HepG2 (cell line): ENCODE data around the gene FAM20C. TPM values are rescaled to one million over a fixed set of nuclear protein-coding genes. Genes with fewer than 3 reads are reported as not detected.

Source experiments
- ATF1 ChIP-seq: IDR thresholded peaks from 2 replicates; pipeline ENCODE4 v1.6.1; 2016; ENCODE audit warnings: mild to moderate bottlenecking, control low read depth
- BORCS8-MEF2B ChIP-seq: sonication (generic); formaldehyde crosslinking; IDR thresholded peaks from 2 replicates; pipeline ENCODE4 v1.8.0; 2022; ENCODE audit warnings: mild to moderate bottlenecking, missing genetic modification reagents
- EP300 ChIP-seq, 3 experiments: sonication (generic) in 1 of 3; formaldehyde crosslinking in 1 of 3; IDR thresholded peaks; 2 replicates each; pipeline versions ENCODE4 v1.5.1 to v1.6.1; 2011 to 2020; ENCODE audit warnings: low read depth in 2 of 3, low read length in 2 of 3, borderline replicate concordance in 1 of 3, improper control_type of control experiment in 1 of 3, mild to moderate bottlenecking in 1 of 3, missing genetic modification reagents in 1 of 3, moderate library complexity in 1 of 3
- FOSL2 ChIP-seq: sonication (generic); formaldehyde crosslinking; IDR thresholded peaks from 2 replicates; pipeline ENCODE4 v1.4.0; 2020; ENCODE audit warnings: missing genetic modification reagents
- FOXA1 ChIP-seq, 2 experiments: fragments of 450-650 bp in 1 of 2; sonication (generic) in 1 of 2; formaldehyde crosslinking in 1 of 2; IDR thresholded peaks; 2 replicates each; pipeline versions ENCODE4 v1.4.0 to v1.6.1; 2016 to 2020; ENCODE audit warnings: missing genetic modification reagents in 1 of 2
- FOXA3 ChIP-seq: IDR thresholded peaks from 2 replicates; pipeline ENCODE4 v1.6.1; 2016; ENCODE audit warnings: missing genetic modification reagents, missing compliant biosample characterization
- FOXJ3 ChIP-seq: sonication (generic); formaldehyde crosslinking; IDR thresholded peaks from 2 replicates; pipeline ENCODE4 v1.4.0; 2020; ENCODE audit warnings: missing genetic modification reagents, mild to moderate bottlenecking, borderline replicate concordance
- FOXK1 ChIP-seq: sonication (generic); formaldehyde crosslinking; IDR thresholded peaks from 2 replicates; pipeline ENCODE4 v1.4.0; 2020; ENCODE audit warnings: low read depth, missing genetic modification reagents, borderline replicate concordance
- GATAD1 ChIP-seq: IDR thresholded peaks from 2 replicates; pipeline ENCODE4 v1.6.1; 2016; ENCODE audit warnings: missing genetic modification reagents, missing compliant biosample characterization
- GATAD2A ChIP-seq: IDR thresholded peaks from 2 replicates; pipeline ENCODE4 v1.6.1; 2016
- HNRNPK ChIP-seq: fragments of 200-400 bp; formaldehyde crosslinking; IDR thresholded peaks from 2 replicates; pipeline ENCODE4 v1.6.1; 2018; ENCODE audit warnings: low read length, low read depth, moderate library complexity, mild to moderate bottlenecking; ENCODE audit not compliant: poor library complexity, severe bottlenecking
- MEIS2 ChIP-seq: sonication (generic); formaldehyde crosslinking; IDR thresholded peaks from 2 replicates; pipeline ENCODE4 v1.9.0; 2021; ENCODE audit warnings: mild to moderate bottlenecking, missing genetic modification reagents
- NBN ChIP-seq: fragments of 450-650 bp; conservative IDR thresholded peaks from 2 replicates; pipeline ENCODE4 v1.6.1; 2017
- NCOA2 ChIP-seq: sonication (generic); formaldehyde crosslinking; IDR thresholded peaks from 2 replicates; pipeline ENCODE4 v1.8.0; 2022; ENCODE audit warnings: inconsistent platforms
- SATB2 ChIP-seq: sonication (generic); formaldehyde crosslinking; IDR thresholded peaks from 2 replicates; pipeline ENCODE4 v1.5.0; 2020; ENCODE audit warnings: missing genetic modification reagents
- ZBTB7B ChIP-seq: sonication (generic); formaldehyde crosslinking; IDR thresholded peaks from 2 replicates; pipeline ENCODE4 v1.4.0; 2020; ENCODE audit warnings: missing genetic modification reagents
- ZNF12 ChIP-seq: sonication (generic); formaldehyde crosslinking; IDR thresholded peaks from 2 replicates; pipeline ENCODE4 v1.5.0; 2020; ENCODE audit warnings: missing genetic modification reagents
- ZNF143 ChIP-seq: sonication (generic); formaldehyde crosslinking; IDR thresholded peaks from 2 replicates; pipeline ENCODE4 v1.4.0; 2020; ENCODE audit warnings: missing genetic modification reagents
- ZNF335 ChIP-seq: sonication (generic); formaldehyde crosslinking; IDR thresholded peaks from 2 replicates; pipeline ENCODE4 v1.4.0; 2020; ENCODE audit warnings: missing genetic modification reagents
- ZNF724P ChIP-seq: sonication (generic); formaldehyde crosslinking; IDR thresholded peaks from 2 replicates; pipeline ENCODE4 v1.8.0; 2022; ENCODE audit warnings: missing genetic modification reagents, borderline replicate concordance
- ZNF747 ChIP-seq: sonication (generic); formaldehyde crosslinking; IDR thresholded peaks from 2 replicates; pipeline ENCODE4 v1.8.1; 2023; ENCODE audit warnings: missing genetic modification reagents, mild to moderate bottlenecking, borderline replicate concordance
- ZNF788 ChIP-seq: sonication (generic); formaldehyde crosslinking; IDR thresholded peaks from 2 replicates; pipeline ENCODE4 v1.5.0; 2020; ENCODE audit warnings: mild to moderate bottlenecking, missing genetic modification reagents, borderline replicate concordance
- polyA plus RNA-seq, 8 experiments: library from polyadenylated mRNA; depleted of rRNA in 3 of 8; stranded (reverse) in 7 of 8; unstranded in 1 of 8; fragments of >200 nt; fragmentation: Illumina TruSeq in 4 of 8; extraction: Trizol in 4 of 8; gene quantifications; 2 replicates each; pipeline versions ENCODE4 v1.2.1 to v1.2.3, GENCODE V29; 2011 to 2016; ENCODE audit warnings: low read depth in 4 of 8, missing spikeins in 1 of 8, mixed read lengths in 1 of 8; ENCODE audit not compliant: insufficient read depth in 1 of 8
- total RNA-seq, 5 experiments: library from RNA; depleted of rRNA; stranded (reverse); fragments of >200 nt; fragmentation: Illumina TruSeq; extraction: Trizol; gene quantifications; 2 replicates each; pipeline ENCODE4 v1.2.3, GENCODE V29; 2016; ENCODE audit warnings: low read depth in 1 of 5
- TF ChIP-seq, protein P1 (sequence below): IDR thresholded peaks from 2 replicates; pipeline ENCODE4 v1.6.1; 2018; ENCODE audit warnings: missing genetic modification reagents, mild to moderate bottlenecking, missing compliant biosample characterization
- TF ChIP-seq, protein P2 (sequence below): sonication (generic); formaldehyde crosslinking; IDR thresholded peaks from 2 replicates; pipeline ENCODE4 v1.5.0; 2020; ENCODE audit warnings: missing genetic modification reagents
- TF ChIP-seq, protein P3 (sequence below): sonication (generic); formaldehyde crosslinking; IDR thresholded peaks from 2 replicates; pipeline ENCODE4 v1.9.0; 2022; ENCODE audit warnings: low read depth, missing genetic modification reagents

FAM20C gene
- total and polyA plus RNA-seq, 2 of the 13 experiments (the other 11 are each of a cell fraction or from before 2014, with no cell fraction given): 11.9 to 19.9 TPM

DNA sequence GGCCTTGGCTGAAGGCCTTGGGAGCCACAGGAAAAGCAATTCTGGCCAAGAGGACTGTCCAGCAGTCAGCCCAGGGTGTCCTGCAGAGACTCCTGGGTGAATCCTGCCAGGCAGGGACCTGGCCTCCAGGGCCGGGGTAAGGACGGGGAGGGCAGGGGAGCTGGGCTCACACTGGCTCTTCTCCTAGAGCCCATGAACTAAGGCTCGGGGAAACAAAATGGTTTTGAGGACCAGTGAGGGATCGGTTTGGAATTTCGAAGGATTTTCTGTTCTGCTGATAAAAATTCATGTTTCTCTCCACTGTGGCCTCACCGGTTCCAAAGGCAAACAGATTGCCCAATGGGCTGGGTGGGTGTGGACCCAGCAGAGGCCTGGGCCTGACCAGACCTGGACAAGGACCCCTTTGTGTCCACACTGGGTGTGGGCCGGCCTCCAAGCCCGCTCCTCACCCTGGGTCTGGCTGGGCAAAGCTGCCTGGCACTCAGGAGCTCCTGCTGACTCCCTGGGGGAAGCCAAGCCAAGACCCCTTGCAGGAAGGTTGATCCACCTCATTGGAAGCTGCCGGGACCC lies 27.3 kb downstream of the FAM20C start (continued):
- TF ChIP-seq SATB2 (CRISPR knock-in tag) (no peak), FOSL2 (CRISPR knock-in tag) (peak; percentile 50), MEIS2 (0 out of 2 replicates have a peak, but pooled peaks have one; percentile 11), HNRNPK (no peak), ZNF724P (CRISPR knock-in tag) (peak; percentile 9; the same call in 1 of the 2 replicates), FOXA1 (IDR thresholded peaks at IDR 0.05) (no peak), FOXA1 (CRISPR knock-in tag; IDR thresholded peaks at IDR 0.05) (peak; percentile 70), ZNF143 (0 out of 2 replicates have a peak, but pooled peaks have one; percentile 23), ZNF335 (CRISPR knock-in tag) (0 out of 2 replicates have a peak, but pooled peaks have one; percentile 25), ZNF747 (0 out of 2 replicates have a peak, but pooled peaks have one; percentile 9), GATAD1 (CRISPR knock-in tag) (peak; percentile 44; the same call in 1 of the 2 replicates), FOXK1 (0 out of 2 replicates have a peak, but pooled peaks have one; percentile 19), GATAD2A (peak; percentile 84), NBN (no peak), ZNF788 (CRISPR knock-in tag) (peak; percentile 41; the same call in 1 of the 2 replicates), FOXJ3 (peak; percentile 60; the same call in 1 of the 2 replicates), FOXA3 (peak; percentile 80), NCOA2 (peak; percentile 80), EP300 (IDR thresholded peaks at IDR 0.05; ENCODE audit: low read depth in 2 of 2, low read length in 2 of 2) (peak in 1 of 2 experiments; percentile 65; a peak in 2 of 4 replicates), EP300 (CRISPR knock-in tag; IDR thresholded peaks at IDR 0.05; ENCODE audit: borderline replicate concordance) (peak; percentile 37; the same call in 1 of the 2 replicates), ZNF12 (CRISPR knock-in tag) (no peak), ZBTB7B (CRISPR knock-in tag) (peak; percentile 77; the same call in 1 of the 2 replicates), BORCS8-MEF2B (peak; percentile 55; the same call in 1 of the 2 replicates), ATF1 (CRISPR knock-in tag) (no peak)
- TF ChIP-seq, protein P1, sequence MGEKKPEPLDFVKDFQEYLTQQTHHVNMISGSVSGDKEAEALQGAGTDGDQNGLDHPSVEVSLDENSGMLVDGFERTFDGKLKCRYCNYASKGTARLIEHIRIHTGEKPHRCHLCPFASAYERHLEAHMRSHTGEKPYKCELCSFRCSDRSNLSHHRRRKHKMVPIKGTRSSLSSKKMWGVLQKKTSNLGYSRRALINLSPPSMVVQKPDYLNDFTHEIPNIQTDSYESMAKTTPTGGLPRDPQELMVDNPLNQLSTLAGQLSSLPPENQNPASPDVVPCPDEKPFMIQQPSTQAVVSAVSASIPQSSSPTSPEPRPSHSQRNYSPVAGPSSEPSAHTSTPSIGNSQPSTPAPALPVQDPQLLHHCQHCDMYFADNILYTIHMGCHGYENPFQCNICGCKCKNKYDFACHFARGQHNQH (CRISPR knock-in tag): peak; percentile 69; the same call in 1 of the 2 replicates
- TF ChIP-seq, protein P2, sequence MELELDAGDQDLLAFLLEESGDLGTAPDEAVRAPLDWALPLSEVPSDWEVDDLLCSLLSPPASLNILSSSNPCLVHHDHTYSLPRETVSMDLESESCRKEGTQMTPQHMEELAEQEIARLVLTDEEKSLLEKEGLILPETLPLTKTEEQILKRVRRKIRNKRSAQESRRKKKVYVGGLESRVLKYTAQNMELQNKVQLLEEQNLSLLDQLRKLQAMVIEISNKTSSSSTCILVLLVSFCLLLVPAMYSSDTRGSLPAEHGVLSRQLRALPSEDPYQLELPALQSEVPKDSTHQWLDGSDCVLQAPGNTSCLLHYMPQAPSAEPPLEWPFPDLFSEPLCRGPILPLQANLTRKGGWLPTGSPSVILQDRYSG: no peak
- TF ChIP-seq, protein P3, sequence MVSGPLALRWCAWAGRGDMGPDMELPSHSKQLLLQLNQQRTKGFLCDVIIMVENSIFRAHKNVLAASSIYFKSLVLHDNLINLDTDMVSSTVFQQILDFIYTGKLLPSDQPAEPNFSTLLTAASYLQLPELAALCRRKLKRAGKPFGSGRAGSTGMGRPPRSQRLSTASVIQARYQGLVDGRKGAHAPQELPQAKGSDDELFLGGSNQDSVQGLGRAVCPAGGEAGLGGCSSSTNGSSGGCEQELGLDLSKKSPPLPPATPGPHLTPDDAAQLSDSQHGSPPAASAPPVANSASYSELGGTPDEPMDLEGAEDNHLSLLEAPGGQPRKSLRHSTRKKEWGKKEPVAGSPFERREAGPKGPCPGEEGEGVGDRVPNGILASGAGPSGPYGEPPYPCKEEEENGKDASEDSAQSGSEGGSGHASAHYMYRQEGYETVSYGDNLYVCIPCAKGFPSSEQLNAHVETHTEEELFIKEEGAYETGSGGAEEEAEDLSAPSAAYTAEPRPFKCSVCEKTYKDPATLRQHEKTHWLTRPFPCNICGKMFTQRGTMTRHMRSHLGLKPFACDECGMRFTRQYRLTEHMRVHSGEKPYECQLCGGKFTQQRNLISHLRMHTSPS (CRISPR knock-in tag): peak; percentile 94
